ENCODE results near the gene RASAL2. TPM values are rescaled to one million over a fixed set of nuclear protein-coding genes. Genes with fewer than 3 reads are reported as not detected.

RASAL2 gene
- total and polyA plus RNA-seq, 11 donors: 6.2 to 112 (median 39.9) TPM

DNA sequence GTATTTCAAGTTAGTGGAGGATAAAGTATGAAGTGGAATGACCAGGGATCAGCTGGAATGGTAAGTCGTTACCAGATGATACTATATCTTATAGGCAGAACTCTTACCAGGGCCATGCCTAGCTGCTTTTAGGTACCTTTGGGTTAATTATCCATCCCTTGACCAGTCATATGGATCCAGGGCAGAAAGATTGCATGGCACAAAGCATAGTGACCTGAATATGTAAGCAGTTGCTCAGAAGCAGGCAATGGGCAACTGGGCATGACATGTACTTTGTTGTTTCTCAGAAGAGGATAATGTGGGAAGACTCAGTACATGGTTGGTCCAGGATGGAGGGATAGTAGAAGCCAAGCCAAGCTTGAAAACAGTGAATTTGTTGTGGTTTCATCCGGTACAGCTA, 315.6 kb downstream of the RASAL2 start:
- Histone ChIP-seq H3K27me3 (no peaks in the 10 kb centered on the region), H3K9me3 (peaks cover 0 to 3% (median 0%) of the 10 kb centered on the region in 12 donors), H3K27ac (no peak overlapping the region), H3K4me1 (peaks cover 0 to 12% (median 5%) of the 10 kb centered on the region in 12 donors), H3K36me3 (no peaks in the 10 kb centered on the region), H3K4me3 (no peak overlapping the region)
- no peak for ATAC-seq
- intact Hi-C loops (cut with DNase I): no loop called here
- TF ChIP-seq POLR2A (IDR thresholded peaks at IDR 0.05): no peak
- TF ChIP-seq, protein P1, sequence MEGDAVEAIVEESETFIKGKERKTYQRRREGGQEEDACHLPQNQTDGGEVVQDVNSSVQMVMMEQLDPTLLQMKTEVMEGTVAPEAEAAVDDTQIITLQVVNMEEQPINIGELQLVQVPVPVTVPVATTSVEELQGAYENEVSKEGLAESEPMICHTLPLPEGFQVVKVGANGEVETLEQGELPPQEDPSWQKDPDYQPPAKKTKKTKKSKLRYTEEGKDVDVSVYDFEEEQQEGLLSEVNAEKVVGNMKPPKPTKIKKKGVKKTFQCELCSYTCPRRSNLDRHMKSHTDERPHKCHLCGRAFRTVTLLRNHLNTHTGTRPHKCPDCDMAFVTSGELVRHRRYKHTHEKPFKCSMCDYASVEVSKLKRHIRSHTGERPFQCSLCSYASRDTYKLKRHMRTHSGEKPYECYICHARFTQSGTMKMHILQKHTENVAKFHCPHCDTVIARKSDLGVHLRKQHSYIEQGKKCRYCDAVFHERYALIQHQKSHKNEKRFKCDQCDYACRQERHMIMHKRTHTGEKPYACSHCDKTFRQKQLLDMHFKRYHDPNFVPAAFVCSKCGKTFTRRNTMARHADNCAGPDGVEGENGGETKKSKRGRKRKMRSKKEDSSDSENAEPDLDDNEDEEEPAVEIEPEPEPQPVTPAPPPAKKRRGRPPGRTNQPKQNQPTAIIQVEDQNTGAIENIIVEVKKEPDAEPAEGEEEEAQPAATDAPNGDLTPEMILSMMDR (IDR thresholded peaks at IDR 0.05): no peak
- WGBS, 4 donors: 92 to 99% (median 95%) methylated on average over 2 of the region's 2 CpGs
- no peak for DNase-seq

DNA sequence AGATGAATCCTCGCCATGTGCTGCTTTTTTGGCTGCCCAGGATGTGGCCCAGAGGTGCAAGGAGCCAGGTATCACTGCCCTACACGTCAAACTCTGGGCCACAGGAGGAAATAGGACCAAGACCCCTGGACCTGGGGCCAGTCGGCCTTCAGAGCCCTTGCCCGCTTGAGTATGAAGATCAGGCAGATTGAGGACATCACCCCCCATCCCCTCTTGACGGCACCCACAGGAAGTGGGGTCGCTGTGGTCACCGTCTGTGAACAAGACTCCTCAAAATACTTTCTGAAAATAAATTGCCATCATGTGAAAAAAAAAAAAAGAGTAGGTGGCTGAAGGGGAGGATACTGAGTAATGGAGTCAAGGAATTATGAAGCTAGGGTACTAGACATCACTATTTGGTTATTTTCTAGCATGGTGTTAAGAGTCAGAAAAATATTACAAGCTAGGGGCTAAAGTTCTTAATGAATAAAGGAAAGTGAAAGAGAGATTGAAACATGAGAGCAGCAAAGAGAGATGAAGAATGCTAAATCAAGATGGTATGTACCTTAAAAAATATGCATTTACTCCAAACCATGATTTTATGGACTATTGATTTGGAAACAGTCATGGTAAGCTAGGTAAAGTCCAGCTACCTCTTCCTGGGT, 318.0 kb downstream of the RASAL2 start:
- DNase-seq (no peak), ATAC-seq (no peak)
- WGBS, 4 donors: 78 to 92% (median 86%) methylated on average over 7 of the region's 7 CpGs
- Histone ChIP-seq H3K36me3 (no peaks in the 10 kb centered on the region), H3K4me3 (no peak overlapping the region), H3K9me3 (peaks cover 0 to 24% (median 0%) of the 10 kb centered on the region in 12 donors), H3K4me1 (peaks cover 0 to 11% (median 5%) of the 10 kb centered on the region in 12 donors), H3K27me3 (no peaks in the 10 kb centered on the region), H3K27ac (no peak overlapping the region)
- TF ChIP-seq POLR2A (IDR thresholded peaks at IDR 0.05): no peak
- TF ChIP-seq, protein P1 (IDR thresholded peaks at IDR 0.05): no peak
- intact Hi-C loops (cut with DNase I): no loop called here

DNA sequence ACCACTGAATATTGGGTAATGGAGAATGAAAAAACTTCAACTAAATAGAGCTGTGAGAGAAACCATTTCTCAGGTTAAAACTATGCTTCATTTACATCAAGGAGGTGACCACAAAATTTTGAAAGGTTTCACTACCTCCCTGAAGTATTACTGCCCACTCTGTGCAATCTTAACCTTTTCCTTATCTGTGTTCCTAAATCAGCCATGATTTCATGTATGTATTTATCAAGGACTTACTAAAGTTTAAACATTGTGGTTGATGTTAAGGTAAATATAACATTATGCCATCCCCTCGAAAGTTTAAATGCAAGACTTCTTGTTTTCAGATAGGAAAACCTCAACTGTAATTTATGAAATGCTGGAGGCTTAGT, 318.5 kb downstream of the RASAL2 start:
- WGBS, 4 donors: 94 to 100% (median 96%) methylated on average over 1 of the region's 1 CpG
- H3K36me3 ChIP-seq: no peaks in the 10 kb centered on the region
- no peak overlapping the region for H3K27ac ChIP-seq
- peaks cover 0 to 9% (median 2%) of the 10 kb centered on the region in 12 donors for H3K4me1 ChIP-seq
- ATAC-seq: no peak
- intact Hi-C loops (cut with DNase I): no loop called here
- TF ChIP-seq, protein P1 (IDR thresholded peaks at IDR 0.05): no peak
- no peak for TF ChIP-seq POLR2A (IDR thresholded peaks at IDR 0.05)
- no peaks in the 10 kb centered on the region for H3K27me3 ChIP-seq
- DNase-seq: no peak
- H3K4me3 ChIP-seq: no peak overlapping the region
- H3K9me3 ChIP-seq: peaks cover 0 to 28% (median 0%) of the 10 kb centered on the region in 12 donors

DNA sequence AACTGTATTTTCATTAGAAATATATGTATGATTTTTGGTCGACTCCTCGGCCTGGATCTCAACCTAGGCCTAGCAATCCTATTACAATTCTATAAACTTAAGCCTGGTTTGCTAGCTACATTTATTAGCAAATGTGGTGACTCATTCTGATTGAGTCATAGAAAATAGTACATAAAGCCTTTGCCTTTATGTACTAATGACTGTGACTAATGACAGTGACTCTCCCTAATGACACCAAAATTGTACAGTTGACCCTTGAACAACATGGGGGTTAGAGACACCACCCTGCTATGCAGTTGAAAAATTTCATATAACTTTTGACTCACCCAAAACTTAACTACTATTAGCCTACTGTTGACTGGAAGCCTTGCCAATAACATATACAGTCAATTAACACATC, 324.0 kb downstream of the RASAL2 start:
- intact Hi-C loops (cut with DNase I): no loop called here
- H3K27ac ChIP-seq: no peak overlapping the region
- no peak for ATAC-seq

More for the DNA sequence above, 324.0 kb downstream of the RASAL2 start:
- TF ChIP-seq, protein P1 (IDR thresholded peaks at IDR 0.05): no peak
- no peak for TF ChIP-seq POLR2A (IDR thresholded peaks at IDR 0.05)
- Histone ChIP-seq H3K9me3 (peaks cover 0 to 28% (median 0%) of the 10 kb centered on the region in 12 donors), H3K27me3 (no peaks in the 10 kb centered on the region), H3K36me3 (peaks cover 0 to 12% (median 0%) of the 10 kb centered on the region in 9 donors), H3K4me1 (no peaks in the 10 kb centered on the region), H3K4me3 (no peak overlapping the region)
- no peak for DNase-seq
- 96 to 100% (median 98%) methylated on average over 2 of the region's 2 CpGs for WGBS, 4 donors
